HL-60 (cell line): Measurements from ENCODE around the gene SEMA6B.

Experiments used
- DNase-seq, 2 experiments: peaks; one replicate each; pipeline ENCODE4 v3.0.0-alpha.2; 2010 to 2020; ENCODE audit warnings: low read depth in 1 of 2, low spot score in 1 of 2
- H3K27ac ChIP-seq: fragments of 250-450 bp; sonication (Bioruptor Pico); replicated peaks from 2 replicates; pipeline ENCODE4 v1.5.1; 2020; ENCODE audit warnings: mild to moderate bottlenecking, moderate library complexity
- H3K27me3 ChIP-seq: fragments of 250-450 bp; sonication (Bioruptor Pico); 2 replicates; pipeline ENCODE4 v1.5.1; 2021; ENCODE audit warnings: mild to moderate bottlenecking, moderate library complexity; ENCODE audit not compliant: insufficient read depth, poor library complexity, severe bottlenecking
- H3K4me3 ChIP-seq: replicated peaks from 2 replicates; pipeline ENCODE4 v1.5.1; 2011; ENCODE audit warnings: mild to moderate bottlenecking, control low read depth, low read length; ENCODE audit not compliant: insufficient read depth
- CTCF ChIP-seq: IDR thresholded peaks from one replicate; pipeline ENCODE4 v1.5.1; 2011; ENCODE audit warnings: low read length, control low read depth, inconsistent platforms; ENCODE audit not compliant: insufficient read depth
- GABPA ChIP-seq: IDR thresholded peaks from 2 replicates; pipeline ENCODE4 v1.6.1; 2012; ENCODE audit warnings: low read depth
- POLR2AphosphoS5 ChIP-seq: IDR thresholded peaks from 2 replicates; pipeline ENCODE4 v1.6.1; 2012; ENCODE audit warnings: low read depth
- REST ChIP-seq: IDR thresholded peaks from 2 replicates; pipeline ENCODE4 v1.6.1; 2012; ENCODE audit warnings: low read depth; ENCODE audit not compliant: insufficient replicate concordance
- SPI1 ChIP-seq: IDR thresholded peaks from 2 replicates; pipeline ENCODE4 v1.6.1; 2012; ENCODE audit warnings: low read depth, mild to moderate bottlenecking, borderline replicate concordance

Gene SEMA6B

GRCh38 chr19:4591320-4591719 lies 31.8 kb upstream of the SEMA6B start:
- Histone ChIP-seq H3K27me3 (no peaks in the 10 kb centered on the region), H3K27ac (no peak overlapping the region), H3K4me3 (no peak overlapping the region)
- TF ChIP-seq CTCF (no peak), REST (no peak)
- DNase-seq: no peak

GRCh38 chr19:4590559-4590958 lies 31.1 kb upstream of the SEMA6B start:
- no peak overlapping the region for H3K4me3 ChIP-seq
- DNase-seq: no peak
- H3K27me3 ChIP-seq: peaks cover under 1% of the 10 kb centered on the region
- TF ChIP-seq REST: no peak
- no peak for TF ChIP-seq GABPA
- TF ChIP-seq SPI1: no peak
- no peak for TF ChIP-seq CTCF
- no peak for TF ChIP-seq POLR2AphosphoS5
- no peak overlapping the region for H3K27ac ChIP-seq

GRCh38 chr19:4589579-4590410 lies 30.3 kb upstream of the SEMA6B start:
- Histone ChIP-seq H3K27ac (no peak overlapping the region), H3K4me3 (no peak overlapping the region), H3K27me3 (peaks cover 8% of the 10 kb centered on the region)
- DNase-seq: peak in 1 of 2 experiments; percentile 42
- TF ChIP-seq CTCF: peak; percentile 39
- no peak for TF ChIP-seq POLR2AphosphoS5

- TF ChIP-seq CTCF: no peak
- no peak for TF ChIP-seq GABPA
- TF ChIP-seq SPI1: no peak
- no peak for TF ChIP-seq REST
- no peak for TF ChIP-seq POLR2AphosphoS5
- no peak for DNase-seq
- Histone ChIP-seq H3K4me3 (no peak overlapping the region), H3K27ac (no peak overlapping the region), H3K27me3 (peaks cover 18% of the 10 kb centered on the region)
Measured at GRCh38 chr19:4588291-4588761, 28.8 kb upstream of the SEMA6B start.
